Uterus (tissue), 4 donors: ENCODE results near the gene EHD1. TPM values are rescaled to one million over a fixed set of nuclear protein-coding genes. Genes with fewer than 3 reads are reported as not detected.

Experiments used
- DNase-seq, 2 donors: peaks; one replicate each; pipeline ENCODE4 v3.0.0-alpha.2; 2019 to 2020
- H3K27ac ChIP-seq, 2 donors: fragments of 200-600 bp; sonication (generic); 1 replicate in 1 of 2; 2 replicates in 1 of 2; pipeline ENCODE4 v1.5.1; 2016 to 2018
- H3K27me3 ChIP-seq, 2 donors: fragments of 200-600 bp; sonication (generic); one replicate each; pipeline ENCODE4 v1.5.1; 2018 to 2019; ENCODE audit warnings: control low read depth in 1 of 2
- H3K36me3 ChIP-seq, 2 donors: fragments of 200-600 bp; sonication (generic); one replicate each; pipeline ENCODE4 v1.5.1; 2019; ENCODE audit warnings: control low read depth in 1 of 2
- H3K4me1 ChIP-seq, 2 donors: fragments of 200-600 bp; sonication (generic); one replicate each; pipeline ENCODE4 v1.5.1; 2018 to 2019; ENCODE audit warnings: control low read depth in 1 of 2
- H3K4me3 ChIP-seq, 2 donors: fragments of 200-600 bp; sonication (generic); 1 replicate in 1 of 2; 2 replicates in 1 of 2; pipeline ENCODE4 v1.5.1; 2018 to 2019; ENCODE audit warnings: mild to moderate bottlenecking in 1 of 2
- H3K9me3 ChIP-seq, 2 donors: fragments of 200-600 bp; sonication (generic); one replicate each; pipeline ENCODE4 v1.5.1; 2019; ENCODE audit warnings: control low read depth in 1 of 2
- CTCF ChIP-seq, 4 experiments: fragments of 200-600 bp in 2 of 4; fragments of 450-650 bp in 2 of 4; sonication (generic) in 2 of 4; IDR thresholded peaks; one replicate each; pipeline ENCODE4 v1.5.1; 2016 to 2019; ENCODE audit warnings: antibody characterized with exemption in 4 of 4, mild to moderate bottlenecking in 2 of 4, moderate library complexity in 1 of 4
- POLR2A ChIP-seq, 2 donors: fragments of 450-650 bp; IDR thresholded peaks; one replicate each; pipeline ENCODE4 v1.6.1; 2016; ENCODE audit warnings: antibody characterized with exemption in 2 of 2, mild to moderate bottlenecking in 1 of 2, moderate library complexity in 1 of 2
- intact Hi-C: fragments of 100-400 bp; cut with DNase I; formaldehyde crosslinking; loops from one replicate; pipeline ENCODE4 v1.15.1; 2023; ENCODE audit warnings: low total_unique reads
- total RNA-seq, 4 donors: library from RNA; depleted of rRNA in 3 of 4; stranded (reverse); fragments of >200 nt in 3 of 4; gene quantifications; one replicate each; pipeline versions ENCODE4 v1.1.0 to v1.2.4, GENCODE V29; 2014 to 2023
- donor health status: DM: yes; HTN: yes; CAD: no.

Gene EHD1
- total RNA-seq, 4 donors from 2014 or later = 3.5 to 78.7 (median 36.9) TPM

DNA sequence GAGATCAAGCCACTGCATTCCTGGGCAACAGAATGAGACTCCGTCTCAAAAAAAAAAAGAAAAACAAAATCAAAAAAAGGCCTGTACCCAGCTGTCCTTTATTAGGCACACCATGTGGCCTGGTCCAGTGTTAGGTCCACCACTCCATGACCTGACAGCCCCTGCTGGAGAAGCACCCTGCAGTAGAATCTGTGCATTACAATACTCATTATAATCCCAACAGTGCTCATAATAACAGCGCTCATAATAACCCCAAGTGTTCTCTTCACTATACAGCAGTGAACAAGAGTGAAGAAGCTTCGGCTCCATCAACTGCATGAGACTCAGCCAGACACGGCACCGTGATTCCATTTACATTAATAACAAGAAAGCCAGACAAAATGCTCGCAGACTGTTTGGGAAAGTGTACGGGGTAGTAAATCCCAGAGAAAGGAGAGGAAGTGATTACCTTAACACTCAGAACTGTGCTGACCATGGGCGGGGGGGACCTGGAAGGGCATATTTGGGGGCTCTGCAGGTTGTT is 8.9 kb upstream of the EHD1 start:
- no peaks in the 10 kb centered on the region for H3K9me3 ChIP-seq
- peak overlapping the region; percentile 60 to 62 for H3K27ac ChIP-seq
- H3K4me1 ChIP-seq = peaks cover 0 to 5% of the 10 kb centered on the region in 2 donors
- no peak for TF ChIP-seq POLR2A (IDR thresholded peaks at IDR 0.05)
- TF ChIP-seq CTCF (IDR thresholded peaks at IDR 0.05) = no peak
- no peak for DNase-seq
- H3K27me3 ChIP-seq = no peaks in the 10 kb centered on the region
- H3K4me3 ChIP-seq = no peak overlapping the region
- intact Hi-C loops = no loop called here
- no peaks in the 10 kb centered on the region for H3K36me3 ChIP-seq

DNA sequence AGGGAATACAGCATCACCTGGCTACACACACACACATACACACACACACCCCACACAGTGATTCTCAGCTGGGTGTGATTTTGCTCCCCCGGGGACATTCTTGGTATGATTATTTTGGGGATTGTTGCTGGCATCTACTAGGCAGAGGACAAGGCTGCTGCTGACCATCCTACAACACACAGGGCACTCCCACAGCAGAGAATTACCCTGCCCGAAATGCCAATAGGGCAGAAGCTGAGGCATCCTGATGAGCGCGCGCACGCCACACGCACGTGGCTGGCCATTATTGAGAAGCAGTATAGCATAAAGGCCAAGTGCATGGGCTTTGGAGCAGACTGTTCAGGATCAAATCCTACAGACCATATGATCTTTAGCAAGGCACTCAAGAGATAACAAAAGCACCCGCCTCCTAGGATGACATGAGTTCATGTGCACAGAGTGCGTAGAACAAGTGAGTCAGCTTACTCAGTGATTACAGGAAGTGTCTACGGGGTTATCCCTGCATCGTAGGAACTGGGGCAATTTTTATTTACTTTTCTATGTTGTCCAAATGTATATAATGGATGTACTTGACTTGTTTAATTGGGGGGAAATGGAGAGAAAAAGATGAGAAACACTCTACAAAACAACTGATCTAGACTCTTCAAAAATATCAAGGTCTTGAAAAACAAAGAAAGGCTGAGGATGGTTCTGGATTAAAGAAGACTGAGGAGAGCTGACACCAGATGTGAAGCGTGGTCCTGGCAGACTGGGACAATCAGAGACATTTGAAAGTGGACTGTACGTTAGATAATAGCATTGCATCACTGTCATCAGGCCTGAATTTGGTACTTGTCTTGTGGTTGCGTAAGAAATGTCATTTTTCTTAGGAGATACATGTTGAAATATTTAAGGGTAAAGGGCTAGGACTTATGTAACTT is 7.2 kb upstream of the EHD1 start:
- Histone ChIP-seq H3K4me3 (no peak overlapping the region), H3K4me1 (peaks cover 0 to 5% of the 10 kb centered on the region in 2 donors), H3K27me3 (no peaks in the 10 kb centered on the region), H3K27ac (no peak overlapping the region), H3K9me3 (no peaks in the 10 kb centered on the region), H3K36me3 (no peaks in the 10 kb centered on the region)
- no peak for DNase-seq
- intact Hi-C loops = no loop called here
- no peak for TF ChIP-seq POLR2A (IDR thresholded peaks at IDR 0.05)
- TF ChIP-seq CTCF (IDR thresholded peaks at IDR 0.05) = no peak

DNA sequence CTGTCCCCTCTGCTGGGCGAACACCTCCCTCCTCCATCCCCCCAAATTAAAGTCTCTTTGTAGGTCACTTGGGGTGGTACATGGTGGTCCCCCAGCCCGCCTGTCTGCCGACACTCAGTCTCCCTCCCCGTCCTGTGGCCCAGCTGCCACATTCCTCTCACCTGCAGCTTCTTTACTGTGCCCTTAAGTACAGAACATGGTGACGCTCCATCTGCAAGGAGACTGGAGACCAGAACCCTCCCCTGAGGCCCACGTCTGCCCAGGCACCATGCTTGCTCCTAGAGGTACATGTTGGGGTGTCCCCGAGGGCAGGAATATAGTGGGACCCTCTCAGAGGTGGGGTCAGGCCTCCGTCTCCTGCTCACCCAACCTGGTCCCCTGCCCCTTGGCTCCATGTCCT is 5.6 kb upstream of the EHD1 start:
- Histone ChIP-seq H3K27me3 (no peaks in the 10 kb centered on the region), H3K36me3 (no peaks in the 10 kb centered on the region), H3K4me3 (no peak overlapping the region), H3K9me3 (no peaks in the 10 kb centered on the region), H3K4me1 (peaks cover 0 to 5% of the 10 kb centered on the region in 2 donors), H3K27ac (peak overlapping the region in 1 of 2 donors; percentile 81)
- no peak for TF ChIP-seq POLR2A (IDR thresholded peaks at IDR 0.05)
- no peak for TF ChIP-seq CTCF (IDR thresholded peaks at IDR 0.05)
- intact Hi-C loops = no loop called here
- no peak for DNase-seq

GRCh38 chr11:64883575-64883974 is 5.2 kb upstream of the EHD1 start:
- no peak overlapping the region for H3K4me3 ChIP-seq
- H3K27ac ChIP-seq = peak overlapping the region in 1 of 2 donors; percentile 81
- peaks cover 0 to 5% of the 10 kb centered on the region in 2 donors for H3K4me1 ChIP-seq
- intact Hi-C loops = no loop called here
- no peaks in the 10 kb centered on the region for H3K9me3 ChIP-seq
- H3K36me3 ChIP-seq = no peaks in the 10 kb centered on the region
- no peaks in the 10 kb centered on the region for H3K27me3 ChIP-seq
- DNase-seq = no peak
- TF ChIP-seq CTCF (IDR thresholded peaks at IDR 0.05) = no peak
- TF ChIP-seq POLR2A (IDR thresholded peaks at IDR 0.05) = no peak

DNA sequence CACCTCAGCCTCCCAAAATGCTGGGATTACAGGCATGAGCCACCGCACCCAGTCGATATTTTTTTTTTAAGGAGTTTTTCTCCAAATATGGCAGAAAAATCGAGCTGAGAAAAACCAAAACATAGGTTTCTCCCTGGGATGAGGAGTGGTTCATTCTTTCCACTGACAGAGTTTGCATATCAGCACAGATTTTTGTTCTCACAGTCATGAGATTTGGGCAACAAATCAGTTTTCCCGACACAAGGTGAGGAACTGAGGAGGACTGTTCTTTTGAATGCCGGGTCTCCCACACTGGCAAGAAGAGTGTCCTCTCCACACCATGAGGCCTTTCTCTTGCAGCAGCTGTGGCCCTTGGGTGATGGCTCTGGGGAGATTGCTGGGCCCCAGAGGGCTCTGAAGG is 3.8 kb upstream of the EHD1 start:
- H3K36me3 ChIP-seq = no peaks in the 10 kb centered on the region

More for the DNA sequence above, 3.8 kb upstream of the EHD1 start:
- Histone ChIP-seq H3K27ac (peak overlapping the region; percentile 64 to 81), H3K4me3 (no peak overlapping the region), H3K9me3 (no peaks in the 10 kb centered on the region), H3K4me1 (no peaks in the 10 kb centered on the region), H3K27me3 (no peaks in the 10 kb centered on the region)
- TF ChIP-seq CTCF (IDR thresholded peaks at IDR 0.05) (no peak), POLR2A (IDR thresholded peaks at IDR 0.05) (no peak)
- DNase-seq = no peak
- intact Hi-C loops = no loop called here
